Uterus (tissue), 2 donors: ENCODE measurements around the gene BMP6.

ENCODE experiments used
- POLR2A ChIP-seq, 2 donors: fragments of 450-650 bp; IDR thresholded peaks; one replicate each; pipeline ENCODE4 v1.6.1; 2016; ENCODE audit warnings: antibody characterized with exemption in 2 of 2, mild to moderate bottlenecking in 1 of 2, moderate library complexity in 1 of 2
- TF ChIP-seq, protein P1 (sequence below), 4 experiments: fragments of 200-600 bp in 2 of 4; fragments of 450-650 bp in 2 of 4; sonication (generic) in 2 of 4; IDR thresholded peaks; one replicate each; pipeline ENCODE4 v1.5.1; 2016 to 2019; ENCODE audit warnings: antibody characterized with exemption in 4 of 4, mild to moderate bottlenecking in 2 of 4, moderate library complexity in 1 of 4

DNA sequence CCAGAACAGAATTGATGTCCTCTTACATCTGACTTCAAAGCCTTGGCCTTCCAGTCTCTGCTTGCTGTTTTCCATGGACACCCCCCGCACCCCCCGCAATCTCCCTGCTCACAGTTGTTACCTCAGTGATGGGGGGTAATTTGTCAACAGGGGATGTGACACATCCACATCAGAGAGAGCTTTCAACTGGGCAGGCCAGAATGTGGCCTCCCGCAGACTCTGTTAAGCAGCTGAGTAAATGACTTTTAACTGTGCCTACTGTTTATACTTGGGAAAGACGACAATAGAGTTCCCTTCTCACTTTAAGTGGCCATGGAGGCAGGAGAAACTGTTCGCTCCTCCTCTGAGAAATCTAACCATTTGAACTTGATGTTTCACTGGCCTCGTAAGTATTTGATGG, 133.7 kb downstream of the BMP6 start:
- TF ChIP-seq, protein P1, sequence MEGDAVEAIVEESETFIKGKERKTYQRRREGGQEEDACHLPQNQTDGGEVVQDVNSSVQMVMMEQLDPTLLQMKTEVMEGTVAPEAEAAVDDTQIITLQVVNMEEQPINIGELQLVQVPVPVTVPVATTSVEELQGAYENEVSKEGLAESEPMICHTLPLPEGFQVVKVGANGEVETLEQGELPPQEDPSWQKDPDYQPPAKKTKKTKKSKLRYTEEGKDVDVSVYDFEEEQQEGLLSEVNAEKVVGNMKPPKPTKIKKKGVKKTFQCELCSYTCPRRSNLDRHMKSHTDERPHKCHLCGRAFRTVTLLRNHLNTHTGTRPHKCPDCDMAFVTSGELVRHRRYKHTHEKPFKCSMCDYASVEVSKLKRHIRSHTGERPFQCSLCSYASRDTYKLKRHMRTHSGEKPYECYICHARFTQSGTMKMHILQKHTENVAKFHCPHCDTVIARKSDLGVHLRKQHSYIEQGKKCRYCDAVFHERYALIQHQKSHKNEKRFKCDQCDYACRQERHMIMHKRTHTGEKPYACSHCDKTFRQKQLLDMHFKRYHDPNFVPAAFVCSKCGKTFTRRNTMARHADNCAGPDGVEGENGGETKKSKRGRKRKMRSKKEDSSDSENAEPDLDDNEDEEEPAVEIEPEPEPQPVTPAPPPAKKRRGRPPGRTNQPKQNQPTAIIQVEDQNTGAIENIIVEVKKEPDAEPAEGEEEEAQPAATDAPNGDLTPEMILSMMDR (IDR thresholded peaks at IDR 0.05), result no peak
- no peak for TF ChIP-seq POLR2A (IDR thresholded peaks at IDR 0.05)
